Measurements from ENCODE around the gene PNPLA7. TPM values are rescaled to one million over a fixed set of nuclear protein-coding genes. Genes with fewer than 3 reads are reported as not detected.

PNPLA7 gene
- polyA plus RNA-seq, 1 of the 3 experiments (the other 2 are of a cell fraction) = 0.99 TPM

GRCh38 chr9:137480686-137481683 lies 69.2 kb downstream of the PNPLA7 start (continued):
- TF ChIP-seq MEF2A (IDR thresholded peaks at IDR 0.05; ENCODE audit: borderline replicate concordance, low read depth) (no peak), NFIC (IDR thresholded peaks at IDR 0.05; ENCODE audit: borderline replicate concordance) (no peak), USF1 (IDR thresholded peaks at IDR 0.05; ENCODE audit: borderline replicate concordance, low read depth) (no peak), SMC3 (IDR thresholded peaks at IDR 0.05; ENCODE audit: low read depth, low read length) (no peak)
- TF ChIP-seq, protein P1, sequence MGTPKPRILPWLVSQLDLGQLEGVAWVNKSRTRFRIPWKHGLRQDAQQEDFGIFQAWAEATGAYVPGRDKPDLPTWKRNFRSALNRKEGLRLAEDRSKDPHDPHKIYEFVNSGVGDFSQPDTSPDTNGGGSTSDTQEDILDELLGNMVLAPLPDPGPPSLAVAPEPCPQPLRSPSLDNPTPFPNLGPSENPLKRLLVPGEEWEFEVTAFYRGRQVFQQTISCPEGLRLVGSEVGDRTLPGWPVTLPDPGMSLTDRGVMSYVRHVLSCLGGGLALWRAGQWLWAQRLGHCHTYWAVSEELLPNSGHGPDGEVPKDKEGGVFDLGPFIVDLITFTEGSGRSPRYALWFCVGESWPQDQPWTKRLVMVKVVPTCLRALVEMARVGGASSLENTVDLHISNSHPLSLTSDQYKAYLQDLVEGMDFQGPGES (IDR thresholded peaks at IDR 0.05; ENCODE audit: low read depth, low read length) = no peak

- Histone ChIP-seq H2AFZ (ENCODE audit: low read depth) (no peak overlapping the region), H3K9me3 (no peaks in the 10 kb centered on the region), H4K20me1 (ENCODE audit: insufficient read depth) (no peaks in the 10 kb centered on the region), H3F3A (replicated peaks; ENCODE audit: insufficient read depth) (no peaks in the 10 kb centered on the region), H3K27me3 (ENCODE audit: insufficient read depth) (no peaks in the 10 kb centered on the region), H3K4me3 (ENCODE audit: low read depth in 2 of 2, low read length in 1 of 2) (no peak overlapping the region), H3K79me2 (ENCODE audit: insufficient read depth) (no peaks in the 10 kb centered on the region), H3K27ac (ENCODE audit: low read depth in 2 of 2, low read length in 1 of 2) (peak overlapping the region in 1 of 2 experiments; percentile 68; a peak in 2 of 4 replicates), H3K36me3 (replicated peaks in 1 of 2; ENCODE audit: control insufficient read depth in 1 of 2, insufficient read depth in 2 of 2, low read length in 1 of 2) (no peaks in the 10 kb centered on the region), H3K4me1 (ENCODE audit: control insufficient read depth in 1 of 2, insufficient read depth in 2 of 2, low read depth in 1 of 2, low read length in 1 of 2) (peaks cover 0 to 39% of the 10 kb centered on the region in 2 experiments; a peak in 1 of 4 replicates), H3K9me2 (no peaks in the 10 kb centered on the region), H3K4me2 (no peak overlapping the region), H3K9ac (no peak overlapping the region)
- ChIA-PET CTCF (interaction anchor here (1.4 kb wide), 1 partner anchor 20 kb away, joined by 3 read pairs; no protein-coding TSS in a partner anchor), POLR2A (interaction anchor here (0.5 kb wide), 1 partner anchor 57 kb away, joined by 4 read pairs; the partner anchor contains the start of genes EXD3 and NOXA1)
- TF ChIP-seq CHD2 (IDR thresholded peaks at IDR 0.05; ENCODE audit: low read length, partially characterized antibody) = no peak
- no peak for TF ChIP-seq NFIC (IDR thresholded peaks at IDR 0.05; ENCODE audit: borderline replicate concordance)
- no peak for TF ChIP-seq RFX5 (IDR thresholded peaks at IDR 0.05; ENCODE audit: low read length)
- TF ChIP-seq, protein P2, sequence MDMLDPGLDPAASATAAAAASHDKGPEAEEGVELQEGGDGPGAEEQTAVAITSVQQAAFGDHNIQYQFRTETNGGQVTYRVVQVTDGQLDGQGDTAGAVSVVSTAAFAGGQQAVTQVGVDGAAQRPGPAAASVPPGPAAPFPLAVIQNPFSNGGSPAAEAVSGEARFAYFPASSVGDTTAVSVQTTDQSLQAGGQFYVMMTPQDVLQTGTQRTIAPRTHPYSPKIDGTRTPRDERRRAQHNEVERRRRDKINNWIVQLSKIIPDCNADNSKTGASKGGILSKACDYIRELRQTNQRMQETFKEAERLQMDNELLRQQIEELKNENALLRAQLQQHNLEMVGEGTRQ (IDR thresholded peaks at IDR 0.05; ENCODE audit: borderline replicate concordance, low read depth, low read length) = no peak
- no peak for TF ChIP-seq TAF1 (IDR thresholded peaks at IDR 0.05; ENCODE audit: borderline replicate concordance, low read depth, low read length)
- TF ChIP-seq TEAD4 (IDR thresholded peaks at IDR 0.05; ENCODE audit: borderline replicate concordance, insufficient read depth) = no peak
- TF ChIP-seq, protein P3, sequence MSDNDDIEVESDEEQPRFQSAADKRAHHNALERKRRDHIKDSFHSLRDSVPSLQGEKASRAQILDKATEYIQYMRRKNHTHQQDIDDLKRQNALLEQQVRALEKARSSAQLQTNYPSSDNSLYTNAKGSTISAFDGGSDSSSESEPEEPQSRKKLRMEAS (IDR thresholded peaks at IDR 0.05; ENCODE audit: low read depth) = no peak
- no peak for TF ChIP-seq FOSL2 (IDR thresholded peaks at IDR 0.05; ENCODE audit: borderline replicate concordance, low read depth)
- no peak for TF ChIP-seq GABPA (IDR thresholded peaks at IDR 0.05; ENCODE audit: low read depth)
- TF ChIP-seq FOXM1 (IDR thresholded peaks at IDR 0.05; ENCODE audit: low read depth) = no peak
- no peak for TF ChIP-seq ELF1 (IDR thresholded peaks at IDR 0.05)
- no peak for TF ChIP-seq CTCF (IDR thresholded peaks at IDR 0.05)
- TF ChIP-seq GATA2 (CRISPR knock-in tag; IDR thresholded peaks at IDR 0.05) = no peak
- TF ChIP-seq JUND (IDR thresholded peaks at IDR 0.05) = no peak
- no peak for TF ChIP-seq EP300 (IDR thresholded peaks at IDR 0.05; ENCODE audit: borderline replicate concordance in 1 of 2, low read depth in 1 of 2, low read length in 1 of 2)
- no peak for TF ChIP-seq RCOR1 (IDR thresholded peaks at IDR 0.05; ENCODE audit: low read length)
- TF ChIP-seq MXI1 (IDR thresholded peaks at IDR 0.05; ENCODE audit: low read depth, low read length) = no peak
- WGBS (ENCODE audit: low lambda C conversion rate) = 79% methylated on average over 29 of the region's 32 CpGs
- DNase-seq = peak; percentile 86
Observed at GRCh38 chr9:137479892-137480685, 70.1 kb downstream of the PNPLA7 start.

All from SK-N-SH (cell line).